Fibroblast of mammary gland (primary cell): Measurements from ENCODE around the gene IL2RG.

Experiments
- DNase-seq: peaks from one replicate; pipeline ENCODE4 v3.0.0-alpha.2; 2010; ENCODE audit warnings: low read depth
- H3K4me3 ChIP-seq: 2 replicates; pipeline ENCODE4 v1.5.1; 2011; ENCODE audit warnings: low read depth, mild to moderate bottlenecking, low read length, moderate library complexity; ENCODE audit not compliant: control insufficient read depth
- TF ChIP-seq, protein P1 (sequence below): conservative IDR thresholded peaks from 2 replicates; pipeline ENCODE4 v1.5.1; 2011; ENCODE audit warnings: low read depth, low read length, inconsistent platforms; ENCODE audit not compliant: control insufficient read depth, insufficient read depth

The IL2RG gene

DNA sequence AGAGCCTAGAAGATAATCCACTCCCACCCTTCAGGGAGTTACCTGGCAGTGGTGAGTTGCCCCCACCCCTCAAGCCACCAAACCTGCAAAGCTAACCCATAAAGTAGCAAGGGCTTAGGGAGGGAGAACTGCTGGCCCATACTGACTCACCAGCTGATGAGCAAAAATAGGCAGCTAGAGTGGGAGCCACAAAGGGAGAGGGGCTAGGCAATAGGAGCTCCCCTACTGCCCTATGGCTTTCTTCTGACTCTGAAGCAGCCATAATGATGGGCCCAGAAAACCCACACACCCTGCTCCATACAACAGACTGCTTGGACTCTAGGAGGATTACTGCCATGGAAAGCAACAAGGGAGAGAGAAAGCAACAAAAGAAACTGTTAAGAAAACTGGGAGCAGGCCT, 51.2 kb downstream of the IL2RG start:
- H3K4me3 ChIP-seq, result no peak overlapping the region
- TF ChIP-seq, protein P1, sequence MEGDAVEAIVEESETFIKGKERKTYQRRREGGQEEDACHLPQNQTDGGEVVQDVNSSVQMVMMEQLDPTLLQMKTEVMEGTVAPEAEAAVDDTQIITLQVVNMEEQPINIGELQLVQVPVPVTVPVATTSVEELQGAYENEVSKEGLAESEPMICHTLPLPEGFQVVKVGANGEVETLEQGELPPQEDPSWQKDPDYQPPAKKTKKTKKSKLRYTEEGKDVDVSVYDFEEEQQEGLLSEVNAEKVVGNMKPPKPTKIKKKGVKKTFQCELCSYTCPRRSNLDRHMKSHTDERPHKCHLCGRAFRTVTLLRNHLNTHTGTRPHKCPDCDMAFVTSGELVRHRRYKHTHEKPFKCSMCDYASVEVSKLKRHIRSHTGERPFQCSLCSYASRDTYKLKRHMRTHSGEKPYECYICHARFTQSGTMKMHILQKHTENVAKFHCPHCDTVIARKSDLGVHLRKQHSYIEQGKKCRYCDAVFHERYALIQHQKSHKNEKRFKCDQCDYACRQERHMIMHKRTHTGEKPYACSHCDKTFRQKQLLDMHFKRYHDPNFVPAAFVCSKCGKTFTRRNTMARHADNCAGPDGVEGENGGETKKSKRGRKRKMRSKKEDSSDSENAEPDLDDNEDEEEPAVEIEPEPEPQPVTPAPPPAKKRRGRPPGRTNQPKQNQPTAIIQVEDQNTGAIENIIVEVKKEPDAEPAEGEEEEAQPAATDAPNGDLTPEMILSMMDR, result no peak
- DNase-seq, result no peak

GRCh38 chrX:71057848-71058530, 53.4 kb downstream of the IL2RG start:
- TF ChIP-seq, protein P1, result no peak
- H3K4me3 ChIP-seq, result no peak overlapping the region
- DNase-seq, result no peak
